NK-92 (cell line): ENCODE results near the gene YBEY.
"Not testable (repeated sequence)": the region's sequence is repeated elsewhere in the genome, so short reads cannot be mapped to it uniquely, and the experiment has no call there.

Experiments
- DNase-seq: peaks from one replicate; lab custom pipeline; 2025; ENCODE audit not compliant: unreplicated experiment; lab: John Stamatoyannopoulos, UW

Gene YBEY

DNA sequence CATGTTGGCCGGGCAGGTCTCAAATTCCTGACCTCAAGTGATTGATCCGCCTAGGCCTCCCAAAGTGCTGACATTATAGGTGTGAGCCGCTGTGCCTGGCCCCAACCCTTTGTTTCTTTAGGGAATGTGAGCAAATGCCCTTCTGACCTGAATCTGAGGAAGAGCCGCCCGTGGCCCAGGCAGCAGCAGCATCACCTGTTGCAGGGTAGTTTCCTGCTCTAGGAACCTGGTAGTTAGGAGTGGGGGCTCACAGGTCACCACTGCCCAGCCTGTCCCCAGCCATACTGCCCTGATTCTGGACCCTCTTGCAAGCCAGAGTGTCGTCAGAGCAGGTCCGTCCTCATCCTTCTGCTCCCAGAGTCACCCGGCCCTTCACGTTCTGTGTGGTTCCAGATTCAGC, 13.0 kb downstream of the YBEY start:
- DNase-seq, result no peak

- DNase-seq, result no peak
Measured at GRCh38 chr21:46301759-46302158, 15.6 kb downstream of the YBEY start.

GRCh38 chr21:46304437-46304836, 18.3 kb downstream of the YBEY start:
- DNase-seq, result no peak

DNA sequence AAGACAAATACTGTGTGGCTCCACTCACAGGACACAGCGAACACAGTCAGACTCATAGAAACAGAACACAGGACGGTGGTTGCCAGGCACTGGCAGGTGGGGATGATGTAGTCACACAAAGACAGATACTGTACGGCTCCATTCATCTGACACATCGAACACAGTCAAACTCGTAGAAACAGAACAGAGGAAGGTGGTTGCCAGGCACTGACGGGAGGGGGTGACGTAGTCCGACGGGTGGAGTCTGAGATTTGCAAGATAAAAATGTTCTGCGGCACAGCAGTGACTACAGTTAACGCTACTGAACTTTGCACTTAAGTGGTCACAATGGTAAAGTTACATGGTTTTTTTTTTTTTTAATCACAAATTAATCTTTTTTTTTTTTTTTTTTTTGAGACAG, 18.8 kb downstream of the YBEY start:
- DNase-seq, result no peak

DNA sequence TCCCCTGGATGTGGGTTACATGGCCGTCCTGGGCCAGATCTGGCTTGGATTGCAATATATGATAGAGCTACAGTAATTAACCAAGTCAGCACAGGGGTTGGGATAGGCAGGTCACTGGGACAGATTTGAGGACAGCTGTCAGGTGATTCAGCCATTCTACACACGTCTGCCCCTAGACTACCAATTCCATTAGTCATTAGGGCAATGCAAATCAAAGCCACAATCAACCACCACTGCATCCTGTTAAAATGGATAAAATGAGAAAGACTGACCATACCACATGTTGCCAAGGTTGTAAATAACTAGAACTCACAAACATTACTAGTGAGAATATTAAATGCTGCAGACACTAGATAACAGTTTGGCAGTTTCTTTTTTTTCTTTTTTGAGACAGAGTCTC, 21.5 kb downstream of the YBEY start:
- no peak for DNase-seq

GRCh38 chr21:46308431-46308830, 22.3 kb downstream of the YBEY start:
- no peak for DNase-seq

DNA sequence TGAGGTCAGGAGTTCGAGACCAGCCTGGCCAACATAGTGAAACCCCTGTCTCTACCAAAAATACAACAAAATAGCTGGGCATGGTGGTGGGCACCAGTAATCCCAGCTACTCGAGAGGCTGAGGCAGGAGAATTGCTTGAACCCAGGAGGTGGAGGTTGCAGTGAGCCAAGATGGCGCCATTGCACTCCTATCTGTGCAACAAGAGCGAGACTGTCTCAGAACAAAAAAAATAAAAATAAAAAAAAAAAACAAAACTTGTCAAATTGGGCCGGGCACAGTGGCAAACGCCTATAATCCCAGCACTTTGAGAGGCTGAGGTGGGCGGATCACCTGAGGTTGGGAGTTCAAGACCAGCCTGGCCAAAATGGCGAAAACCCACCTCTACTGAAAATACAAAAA, 24.1 kb downstream of the YBEY start:
- not testable (repeated sequence) for DNase-seq

- no peak for DNase-seq
Measured at GRCh38 chr21:46311568-46311967, 25.4 kb downstream of the YBEY start.

DNA sequence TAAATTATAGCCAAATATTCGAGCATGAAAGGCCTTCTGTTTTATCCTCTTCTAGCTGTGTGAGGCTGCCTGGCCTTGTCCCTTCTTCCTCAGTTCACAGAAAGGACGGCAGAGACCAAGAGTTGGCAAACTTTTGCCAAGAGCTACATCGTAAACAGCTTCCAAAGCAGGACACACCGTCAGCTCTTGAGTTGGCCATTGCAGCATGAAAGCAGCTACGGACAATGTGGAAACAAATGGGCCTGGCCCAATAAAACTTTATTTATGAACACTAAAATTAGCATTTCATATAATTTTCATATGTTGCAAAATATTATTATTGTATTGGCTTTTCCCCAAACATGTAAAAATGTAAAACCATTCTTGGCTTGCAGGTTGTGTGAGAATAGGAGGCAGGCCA, 26.8 kb downstream of the YBEY start:
- DNase-seq, result no peak

GRCh38 chr21:46314441-46315020, 28.4 kb downstream of the YBEY start:
- no peak for DNase-seq

- DNase-seq, result no peak
Measured at GRCh38 chr21:46316708-46317324, 30.7 kb downstream of the YBEY start.

GRCh38 chr21:46317710-46318463, 31.7 kb downstream of the YBEY start:
- DNase-seq, result no peak

- DNase-seq, result no peak
Measured at GRCh38 chr21:46318464-46318845, 32.3 kb downstream of the YBEY start.

DNA sequence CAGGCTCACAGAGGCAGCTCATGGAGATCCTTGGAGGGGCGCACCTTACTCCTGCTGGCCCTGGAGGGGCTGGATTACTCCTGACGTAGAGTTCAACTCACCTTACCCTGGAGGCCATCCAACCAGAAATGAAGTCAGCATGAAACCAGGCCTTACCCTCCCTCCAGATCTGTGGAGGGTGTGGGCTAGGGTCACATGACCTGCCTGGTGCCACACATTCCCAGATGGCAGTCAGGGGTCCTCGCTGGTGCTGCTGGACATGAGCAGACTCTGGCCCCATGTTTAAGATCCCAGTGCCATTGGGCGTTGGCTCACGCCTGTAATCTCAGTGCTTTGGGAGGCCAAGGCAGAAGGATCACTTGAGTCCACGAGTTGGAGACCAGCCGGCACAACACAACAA, 33.0 kb downstream of the YBEY start:
- DNase-seq, result no peak

- no peak for DNase-seq
Measured at GRCh38 chr21:46320331-46320801, 34.2 kb downstream of the YBEY start.

- no peak for DNase-seq
Measured at GRCh38 chr21:46322351-46323226, 36.4 kb downstream of the YBEY start.

DNA sequence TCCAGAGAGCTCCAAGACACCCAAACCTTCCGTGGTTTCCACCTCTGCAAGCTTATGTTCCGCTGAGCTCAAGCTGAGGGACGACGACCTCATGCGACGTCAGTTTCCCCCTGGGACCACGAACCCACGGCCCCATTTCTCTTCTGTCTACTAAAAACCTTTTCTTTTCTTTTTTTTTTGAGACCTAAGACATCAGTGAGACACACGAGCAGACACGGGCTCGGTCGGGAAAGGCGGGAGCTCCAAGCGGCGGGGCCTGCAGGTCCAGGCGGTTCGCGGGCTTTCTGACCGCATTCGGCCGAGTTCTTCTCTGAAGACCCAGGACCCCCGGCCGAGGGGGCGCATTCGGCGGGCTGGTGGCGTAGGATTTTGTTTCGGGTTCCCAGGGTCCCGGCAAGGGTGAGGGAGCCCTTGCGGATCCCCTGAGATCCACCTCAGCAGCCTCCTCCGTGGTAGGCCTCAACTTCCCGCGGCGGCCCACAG, 37.1 kb downstream of the YBEY start:
- no peak for DNase-seq

- DNase-seq, result peak; percentile 82
Measured at GRCh38 chr21:46323710-46324389, 37.7 kb downstream of the YBEY start, which contains the start of the genes C21orf58 and PCNT. Gene C21orf58, minus strand, starts transcription at chr21:46323870. Its CDS starts 1,132 bp downstream, at chr21:46322738. Gene PCNT, plus strand, starts transcription at chr21:46324156. Its CDS starts 73 bp downstream, at chr21:46324229.

- DNase-seq, result peak; percentile 23
Measured at GRCh38 chr21:46324390-46325072, 38.4 kb downstream of the YBEY start.
